Endometrium (tissue), 2 donors: Measurements from ENCODE around the gene FOLR2.

Experiments used
- FAIRE-seq: peaks from 2 replicates; lab custom pipeline; 2012; peaks lifted over from hg19 to GRCh38; lab: Jason Lieb, UNC
- donor health status: control.
- donor health status: control.

Gene FOLR2

GRCh38 chr11:72208281-72208680 is 8.3 kb upstream of the FOLR2 start:
- no peak for FAIRE-seq

- no peak for FAIRE-seq
Measured at GRCh38 chr11:72209101-72209500, 7.5 kb upstream of the FOLR2 start.

- FAIRE-seq: no peak
Measured at GRCh38 chr11:72217841-72218240, 1.2 kb downstream of the FOLR2 start.

GRCh38 chr11:72218251-72218745 is 1.7 kb downstream of the FOLR2 start:
- no peak for FAIRE-seq

- FAIRE-seq: no peak
Measured at GRCh38 chr11:72220696-72221363, 4.2 kb downstream of the FOLR2 start.

GRCh38 chr11:72221386-72222075 is 4.9 kb downstream of the FOLR2 start:
- FAIRE-seq: no peak

- no peak for FAIRE-seq
Measured at GRCh38 chr11:72222106-72222891, 5.7 kb downstream of the FOLR2 start.

- peak; percentile 78 for FAIRE-seq
Measured at GRCh38 chr11:72222907-72223614, 6.5 kb downstream of the FOLR2 start.

GRCh38 chr11:72223615-72224563 is 7.3 kb downstream of the FOLR2 start:
- no peak for FAIRE-seq

- no peak for FAIRE-seq
Measured at GRCh38 chr11:72224564-72225410, 8.2 kb downstream of the FOLR2 start, which contains the start of gene INPPL1. TSS of gene INPPL1 (plus strand) at chr11:72224767. CDS start at chr11:72224985, 218 bp downstream.

GRCh38 chr11:72225411-72225951 is 8.9 kb downstream of the FOLR2 start:
- FAIRE-seq: no peak

- FAIRE-seq: no peak
Measured at GRCh38 chr11:72226701-72227100, 10.1 kb downstream of the FOLR2 start.

GRCh38 chr11:72227316-72228228 is 11.0 kb downstream of the FOLR2 start:
- FAIRE-seq: no peak

- no peak for FAIRE-seq
Measured at GRCh38 chr11:72228229-72228843, 11.7 kb downstream of the FOLR2 start.

- FAIRE-seq: no peak
Measured at GRCh38 chr11:72228844-72229231, 12.2 kb downstream of the FOLR2 start.

- no peak for FAIRE-seq
Measured at GRCh38 chr11:72229336-72229924, 12.8 kb downstream of the FOLR2 start.

- no peak for FAIRE-seq
Measured at GRCh38 chr11:72229925-72230763, 13.6 kb downstream of the FOLR2 start.
